Erythroblast (primary cell): Measurements from ENCODE around the gene LCN12.

Experiments
- GATA1 ChIP-seq: IDR thresholded peaks from 2 replicates; pipeline ENCODE4 v1.6.1; 2011; ENCODE audit warnings: low read depth, mild to moderate bottlenecking, control low read depth, low read length, moderate library complexity
- POLR2A ChIP-seq: IDR thresholded peaks from 2 replicates; pipeline ENCODE4 v1.6.1; 2011; ENCODE audit warnings: mild to moderate bottlenecking, low read length

GRCh38 chr9:136963751-136964150 lies 11.7 kb downstream of the LCN12 start:
- TF ChIP-seq POLR2A (no peak), GATA1 (no peak)
